HEK293 (cell line): ENCODE measurements around the gene SRF.
A peak's percentile ranks its signal among the peaks of the same experiment; 100 is the strongest.

Experiments
- BCL11A ChIP-seq: fragments of 450-650 bp; formaldehyde crosslinking; IDR thresholded peaks from 2 replicates; pipeline ENCODE4 v1.5.1; 2016; ENCODE audit warnings: low read depth, missing biosample characterization, missing genetic modification characterization
- BCL6B ChIP-seq: fragments of 450-650 bp; formaldehyde crosslinking; IDR thresholded peaks from 2 replicates; pipeline ENCODE4 v1.5.1; 2017; ENCODE audit warnings: missing biosample characterization, missing genetic modification characterization
- ELK4 ChIP-seq: IDR thresholded peaks from 2 replicates; pipeline ENCODE4 v1.6.1; 2011; ENCODE audit warnings: mild to moderate bottlenecking, low read depth, low read length, borderline replicate concordance
- INSM2 ChIP-seq: fragments of 450-650 bp; formaldehyde crosslinking; IDR thresholded peaks from 2 replicates; pipeline ENCODE4 v1.5.1; 2016; ENCODE audit warnings: missing biosample characterization, missing genetic modification characterization
- KLF1 ChIP-seq: fragments of 450-650 bp; formaldehyde crosslinking; IDR thresholded peaks from 2 replicates; pipeline ENCODE4 v1.5.1; 2016; ENCODE audit warnings: missing biosample characterization, missing genetic modification characterization
- KLF10 ChIP-seq: fragments of 450-650 bp; IDR thresholded peaks from 2 replicates; pipeline ENCODE4 v1.5.1; 2018; ENCODE audit warnings: missing biosample characterization, mild to moderate bottlenecking, missing genetic modification characterization
- KLF16 ChIP-seq: fragments of 450-650 bp; formaldehyde crosslinking; IDR thresholded peaks from 2 replicates; pipeline ENCODE4 v1.5.1; 2017; ENCODE audit warnings: missing biosample characterization, missing genetic modification characterization
- KLF17 ChIP-seq: fragments of 450-650 bp; formaldehyde crosslinking; IDR thresholded peaks from 2 replicates; pipeline ENCODE4 v1.5.1; 2016; ENCODE audit warnings: missing biosample characterization, missing genetic modification characterization
- SCRT1 ChIP-seq: fragments of 450-650 bp; formaldehyde crosslinking; IDR thresholded peaks from 2 replicates; pipeline ENCODE4 v1.5.1; 2016; ENCODE audit warnings: missing biosample characterization, missing genetic modification characterization, borderline replicate concordance
- TRIM28 ChIP-seq: IDR thresholded peaks from 2 replicates; pipeline ENCODE4 v1.6.1; 2011; ENCODE audit warnings: low read length, control low read depth, borderline replicate concordance
- ZBTB26 ChIP-seq: fragments of 450-650 bp; formaldehyde crosslinking; optimal IDR thresholded peaks from 2 replicates; pipeline ENCODE3; 2016; ENCODE audit warnings: missing biosample characterization, mild to moderate bottlenecking, missing genetic modification characterization
- ZBTB49 ChIP-seq: fragments of 450-650 bp; formaldehyde crosslinking; IDR thresholded peaks from 2 replicates; pipeline ENCODE4 v1.5.1; 2016; ENCODE audit warnings: missing biosample characterization, missing genetic modification characterization, low read depth
- ZBTB7A ChIP-seq: fragments of 450-650 bp; formaldehyde crosslinking; IDR thresholded peaks from 2 replicates; pipeline ENCODE4 v1.5.1; 2016; ENCODE audit warnings: low read depth, missing biosample characterization, missing genetic modification characterization
- ZNF223 ChIP-seq: fragments of 450-650 bp; formaldehyde crosslinking; IDR thresholded peaks from 2 replicates; pipeline ENCODE4 v1.5.1; 2016; ENCODE audit warnings: missing biosample characterization, missing genetic modification characterization
- ZNF292 ChIP-seq: fragments of 450-650 bp; formaldehyde crosslinking; IDR thresholded peaks from 2 replicates; pipeline ENCODE4 v1.5.1; 2016; ENCODE audit warnings: low read depth, missing biosample characterization, missing genetic modification characterization, borderline replicate concordance
- ZNF398 ChIP-seq: fragments of 450-650 bp; formaldehyde crosslinking; IDR thresholded peaks from 2 replicates; pipeline ENCODE4 v1.5.1; 2017; ENCODE audit warnings: missing biosample characterization, missing genetic modification characterization
- ZNF518A ChIP-seq: fragments of 450-650 bp; formaldehyde crosslinking; conservative IDR thresholded peaks from 2 replicates; pipeline ENCODE4 v1.5.1; 2016; ENCODE audit warnings: low read depth, missing biosample characterization, missing genetic modification characterization
- ZNF629 ChIP-seq: fragments of 450-650 bp; formaldehyde crosslinking; IDR thresholded peaks from 2 replicates; pipeline ENCODE4 v1.5.1; 2017; ENCODE audit warnings: missing biosample characterization, missing genetic modification characterization
- ZNF654 ChIP-seq: fragments of 450-650 bp; formaldehyde crosslinking; IDR thresholded peaks from 2 replicates; pipeline ENCODE4 v1.5.1; 2016; ENCODE audit warnings: low read depth, missing biosample characterization, missing genetic modification characterization
- ZNF664 ChIP-seq: fragments of 450-650 bp; formaldehyde crosslinking; IDR thresholded peaks from 2 replicates; pipeline ENCODE4 v1.5.1; 2016; ENCODE audit warnings: missing biosample characterization, missing genetic modification characterization
- ZNF747 ChIP-seq: fragments of 450-650 bp; formaldehyde crosslinking; IDR thresholded peaks from 2 replicates; pipeline ENCODE4 v1.5.1; 2016; ENCODE audit warnings: missing biosample characterization, missing genetic modification characterization

SRF gene

GRCh38 chr6:43170931-43171706 lies at the start of gene SRF (continued):
- TF ChIP-seq ELK4 (no peak), ZNF747 (tag by site-specific recombination) (no peak), ZNF518A (tag by site-specific recombination) (no peak), ZBTB49 (tag by site-specific recombination) (no peak), KLF1 (tag by site-specific recombination) (peak; percentile 48; the same call in 1 of the 2 replicates), ZNF629 (peak; percentile 85), BCL6B (tag by site-specific recombination) (no peak), ZNF398 (peak; percentile 54), KLF10 (peak; percentile 82), KLF17 (tag by site-specific recombination) (no peak), KLF16 (tag by site-specific recombination) (no peak), ZNF292 (tag by site-specific recombination) (no peak), BCL11A (no peak), ZBTB7A (tag by site-specific recombination) (no peak), INSM2 (tag by site-specific recombination) (no peak), ZNF664 (no peak), SCRT1 (tag by site-specific recombination) (no peak), TRIM28 (no peak), ZBTB26 (tag by site-specific recombination) (peak; percentile 37), ZNF654 (tag by site-specific recombination) (no peak), ZNF223 (tag by site-specific recombination) (no peak)
